Measurements from ENCODE around the gene TOX3. TPM values are rescaled to one million over a fixed set of nuclear protein-coding genes. Genes with fewer than 3 reads are reported as not detected.
A peak's percentile ranks its signal among the peaks of the same experiment; 100 is the strongest.

The TOX3 gene
- total and polyA plus RNA-seq, 2 of the 13 experiments (the other 11 are each of a cell fraction or from before 2014, with no cell fraction given): 14.5 to 98.6 TPM

DNA sequence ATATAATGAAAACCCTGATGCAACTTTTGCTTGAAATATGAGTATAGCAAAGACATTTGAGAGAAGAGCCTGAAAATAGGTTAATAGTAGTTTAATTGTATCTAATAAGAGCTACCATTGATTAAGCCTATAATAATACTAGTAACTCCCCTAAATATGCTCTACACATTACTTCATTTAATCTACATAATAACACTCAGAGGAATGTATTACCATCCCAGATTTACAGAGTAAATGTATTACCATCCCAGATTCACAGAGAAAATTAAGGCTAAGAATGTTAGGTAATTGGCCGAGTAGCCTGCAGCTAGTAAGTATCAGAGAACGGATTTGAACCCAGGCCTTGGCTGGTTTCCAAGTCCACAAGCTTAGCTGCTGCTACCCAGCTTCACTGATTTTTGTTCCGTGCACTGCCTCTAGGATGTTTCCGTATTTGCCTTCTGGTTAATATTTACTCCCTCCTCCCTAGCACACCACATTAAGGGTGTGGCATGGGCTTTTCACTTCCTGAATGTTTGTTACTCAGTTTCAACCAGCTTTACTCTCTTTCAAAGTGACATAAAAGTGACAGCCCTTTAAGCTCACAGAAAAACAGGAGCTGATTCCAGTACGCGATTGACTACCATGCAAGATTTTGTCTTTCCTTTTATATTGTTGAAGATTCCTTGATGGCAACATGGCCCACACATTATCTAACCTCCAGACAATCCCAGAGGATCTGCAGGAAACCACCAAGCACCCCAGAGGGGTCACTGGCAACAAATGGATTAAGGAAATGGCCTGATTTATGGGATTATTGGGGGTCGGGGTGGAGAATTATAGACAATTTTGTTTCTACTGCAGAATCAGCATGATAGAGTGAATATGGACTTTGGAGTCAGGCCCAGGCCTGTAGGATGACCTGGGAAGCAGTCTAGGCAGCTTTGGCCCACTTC is 26.7 kb upstream of the TOX3 start (continued):
- no peak; the same call in 1 of the 2 replicates for TF ChIP-seq ZNF674 (CRISPR knock-in tag; IDR thresholded peaks at IDR 0.05; ENCODE audit: low read depth)
- TF ChIP-seq MAZ (IDR thresholded peaks at IDR 0.05; ENCODE audit: borderline replicate concordance, low read depth, low read length): no peak
- TF ChIP-seq MAZ (CRISPR knock-in tag; IDR thresholded peaks at IDR 0.05; ENCODE audit: low read depth): no peak
- TF ChIP-seq SMAD3 (CRISPR knock-in tag; IDR thresholded peaks at IDR 0.05): peak; percentile 75; the same call in 1 of the 2 replicates
- peak; percentile 59; the same call in 1 of the 3 replicates for TF ChIP-seq MXI1 (IDR thresholded peaks at IDR 0.05; ENCODE audit: borderline replicate concordance, low read depth, low read length)
- TF ChIP-seq, protein P1, sequence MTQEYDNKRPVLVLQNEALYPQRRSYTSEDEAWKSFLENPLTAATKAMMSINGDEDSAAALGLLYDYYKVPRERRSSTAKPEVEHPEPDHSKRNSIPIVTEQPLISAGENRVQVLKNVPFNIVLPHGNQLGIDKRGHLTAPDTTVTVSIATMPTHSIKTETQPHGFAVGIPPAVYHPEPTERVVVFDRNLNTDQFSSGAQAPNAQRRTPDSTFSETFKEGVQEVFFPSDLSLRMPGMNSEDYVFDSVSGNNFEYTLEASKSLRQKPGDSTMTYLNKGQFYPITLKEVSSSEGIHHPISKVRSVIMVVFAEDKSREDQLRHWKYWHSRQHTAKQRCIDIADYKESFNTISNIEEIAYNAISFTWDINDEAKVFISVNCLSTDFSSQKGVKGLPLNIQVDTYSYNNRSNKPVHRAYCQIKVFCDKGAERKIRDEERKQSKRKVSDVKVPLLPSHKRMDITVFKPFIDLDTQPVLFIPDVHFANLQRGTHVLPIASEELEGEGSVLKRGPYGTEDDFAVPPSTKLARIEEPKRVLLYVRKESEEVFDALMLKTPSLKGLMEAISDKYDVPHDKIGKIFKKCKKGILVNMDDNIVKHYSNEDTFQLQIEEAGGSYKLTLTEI (CRISPR knock-in tag; conservative IDR thresholded peaks at IDR 0.05): no peak
- no peak for TF ChIP-seq FOXM1 (CRISPR knock-in tag; IDR thresholded peaks at IDR 0.05)
- TF ChIP-seq ZNF326 (CRISPR knock-in tag; IDR thresholded peaks at IDR 0.05; ENCODE audit: borderline replicate concordance): no peak
- TF ChIP-seq, protein P2, sequence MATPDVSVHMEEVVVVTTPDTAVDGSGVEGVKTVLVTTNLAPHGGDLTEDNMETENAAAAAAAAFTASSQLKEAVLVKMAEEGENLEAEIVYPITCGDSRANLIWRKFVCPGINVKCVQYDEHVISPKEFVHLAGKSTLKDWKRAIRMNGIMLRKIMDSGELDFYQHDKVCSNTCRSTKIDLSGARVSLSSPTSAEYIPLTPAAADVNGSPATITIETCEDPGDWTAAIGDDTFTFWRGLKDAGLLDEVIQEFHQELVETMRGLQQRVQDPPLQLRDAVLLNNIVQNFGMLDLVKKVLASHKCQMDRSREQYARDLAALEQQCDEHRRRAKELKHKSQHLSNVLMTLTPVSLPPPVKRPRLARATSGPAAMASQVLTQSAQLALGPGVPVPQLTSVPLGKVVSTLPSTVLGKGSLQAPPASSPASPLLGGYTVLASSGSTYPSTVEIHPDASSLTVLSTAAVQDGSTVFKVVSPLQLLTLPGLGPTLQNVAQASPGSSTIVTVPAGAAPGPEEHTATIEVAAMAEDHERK (CRISPR knock-in tag; IDR thresholded peaks at IDR 0.05; ENCODE audit: low read depth): no peak
- TF ChIP-seq, protein P3, sequence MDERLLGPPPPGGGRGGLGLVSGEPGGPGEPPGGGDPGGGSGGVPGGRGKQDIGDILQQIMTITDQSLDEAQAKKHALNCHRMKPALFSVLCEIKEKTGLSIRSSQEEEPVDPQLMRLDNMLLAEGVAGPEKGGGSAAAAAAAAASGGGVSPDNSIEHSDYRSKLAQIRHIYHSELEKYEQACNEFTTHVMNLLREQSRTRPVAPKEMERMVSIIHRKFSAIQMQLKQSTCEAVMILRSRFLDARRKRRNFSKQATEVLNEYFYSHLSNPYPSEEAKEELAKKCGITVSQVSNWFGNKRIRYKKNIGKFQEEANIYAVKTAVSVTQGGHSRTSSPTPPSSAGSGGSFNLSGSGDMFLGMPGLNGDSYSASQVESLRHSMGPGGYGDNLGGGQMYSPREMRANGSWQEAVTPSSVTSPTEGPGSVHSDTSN (CRISPR knock-in tag; IDR thresholded peaks at IDR 0.05): peak; percentile 69
- TF ChIP-seq, protein P4, sequence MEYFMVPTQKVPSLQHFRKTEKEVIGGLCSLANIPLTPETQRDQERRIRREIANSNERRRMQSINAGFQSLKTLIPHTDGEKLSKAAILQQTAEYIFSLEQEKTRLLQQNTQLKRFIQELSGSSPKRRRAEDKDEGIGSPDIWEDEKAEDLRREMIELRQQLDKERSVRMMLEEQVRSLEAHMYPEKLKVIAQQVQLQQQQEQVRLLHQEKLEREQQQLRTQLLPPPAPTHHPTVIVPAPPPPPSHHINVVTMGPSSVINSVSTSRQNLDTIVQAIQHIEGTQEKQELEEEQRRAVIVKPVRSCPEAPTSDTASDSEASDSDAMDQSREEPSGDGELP (IDR thresholded peaks at IDR 0.05; ENCODE audit: borderline replicate concordance, low read depth): no peak
- TF ChIP-seq BRCA1 (CRISPR knock-in tag; IDR thresholded peaks at IDR 0.05): no peak; the same call in 1 of the 2 replicates
- TF ChIP-seq, protein P5, sequence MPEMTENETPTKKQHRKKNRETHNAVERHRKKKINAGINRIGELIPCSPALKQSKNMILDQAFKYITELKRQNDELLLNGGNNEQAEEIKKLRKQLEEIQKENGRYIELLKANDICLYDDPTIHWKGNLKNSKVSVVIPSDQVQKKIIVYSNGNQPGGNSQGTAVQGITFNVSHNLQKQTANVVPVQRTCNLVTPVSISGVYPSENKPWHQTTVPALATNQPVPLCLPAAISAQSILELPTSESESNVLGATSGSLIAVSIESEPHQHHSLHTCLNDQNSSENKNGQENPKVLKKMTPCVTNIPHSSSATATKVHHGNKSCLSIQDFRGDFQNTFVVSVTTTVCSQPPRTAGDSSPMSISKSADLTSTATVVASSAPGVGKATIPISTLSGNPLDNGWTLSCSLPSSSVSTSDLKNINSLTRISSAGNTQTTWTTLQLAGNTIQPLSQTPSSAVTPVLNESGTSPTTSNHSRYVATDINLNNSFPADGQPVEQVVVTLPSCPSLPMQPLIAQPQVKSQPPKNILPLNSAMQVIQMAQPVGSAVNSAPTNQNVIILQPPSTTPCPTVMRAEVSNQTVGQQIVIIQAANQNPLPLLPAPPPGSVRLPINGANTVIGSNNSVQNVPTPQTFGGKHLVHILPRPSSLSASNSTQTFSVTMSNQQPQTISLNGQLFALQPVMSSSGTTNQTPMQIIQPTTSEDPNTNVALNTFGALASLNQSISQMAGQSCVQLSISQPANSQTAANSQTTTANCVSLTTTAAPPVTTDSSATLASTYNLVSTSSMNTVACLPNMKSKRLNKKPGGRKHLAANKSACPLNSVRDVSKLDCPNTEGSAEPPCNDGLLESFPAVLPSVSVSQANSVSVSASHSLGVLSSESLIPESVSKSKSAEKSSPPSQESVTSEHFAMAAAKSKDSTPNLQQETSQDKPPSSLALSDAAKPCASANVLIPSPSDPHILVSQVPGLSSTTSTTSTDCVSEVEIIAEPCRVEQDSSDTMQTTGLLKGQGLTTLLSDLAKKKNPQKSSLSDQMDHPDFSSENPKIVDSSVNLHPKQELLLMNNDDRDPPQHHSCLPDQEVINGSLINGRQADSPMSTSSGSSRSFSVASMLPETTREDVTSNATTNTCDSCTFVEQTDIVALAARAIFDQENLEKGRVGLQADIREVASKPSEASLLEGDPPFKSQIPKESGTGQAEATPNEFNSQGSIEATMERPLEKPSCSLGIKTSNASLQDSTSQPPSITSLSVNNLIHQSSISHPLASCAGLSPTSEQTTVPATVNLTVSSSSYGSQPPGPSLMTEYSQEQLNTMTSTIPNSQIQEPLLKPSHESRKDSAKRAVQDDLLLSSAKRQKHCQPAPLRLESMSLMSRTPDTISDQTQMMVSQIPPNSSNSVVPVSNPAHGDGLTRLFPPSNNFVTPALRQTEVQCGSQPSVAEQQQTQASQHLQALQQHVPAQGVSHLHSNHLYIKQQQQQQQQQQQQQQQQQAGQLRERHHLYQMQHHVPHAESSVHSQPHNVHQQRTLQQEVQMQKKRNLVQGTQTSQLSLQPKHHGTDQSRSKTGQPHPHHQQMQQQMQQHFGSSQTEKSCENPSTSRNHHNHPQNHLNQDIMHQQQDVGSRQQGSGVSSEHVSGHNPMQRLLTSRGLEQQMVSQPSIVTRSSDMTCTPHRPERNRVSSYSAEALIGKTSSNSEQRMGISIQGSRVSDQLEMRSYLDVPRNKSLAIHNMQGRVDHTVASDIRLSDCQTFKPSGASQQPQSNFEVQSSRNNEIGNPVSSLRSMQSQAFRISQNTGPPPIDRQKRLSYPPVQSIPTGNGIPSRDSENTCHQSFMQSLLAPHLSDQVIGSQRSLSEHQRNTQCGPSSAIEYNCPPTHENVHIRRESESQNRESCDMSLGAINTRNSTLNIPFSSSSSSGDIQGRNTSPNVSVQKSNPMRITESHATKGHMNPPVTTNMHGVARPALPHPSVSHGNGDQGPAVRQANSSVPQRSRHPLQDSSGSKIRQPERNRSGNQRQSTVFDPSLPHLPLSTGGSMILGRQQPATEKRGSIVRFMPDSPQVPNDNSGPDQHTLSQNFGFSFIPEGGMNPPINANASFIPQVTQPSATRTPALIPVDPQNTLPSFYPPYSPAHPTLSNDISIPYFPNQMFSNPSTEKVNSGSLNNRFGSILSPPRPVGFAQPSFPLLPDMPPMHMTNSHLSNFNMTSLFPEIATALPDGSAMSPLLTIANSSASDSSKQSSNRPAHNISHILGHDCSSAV (CRISPR knock-in tag; IDR thresholded peaks at IDR 0.05; ENCODE audit: borderline replicate concordance): no peak
- no peak for TF ChIP-seq POLR2AphosphoS2 (IDR thresholded peaks at IDR 0.05; ENCODE audit: low read depth, low read length)
